ENCODE measurements around the gene KBTBD12. TPM values are rescaled to one million over a fixed set of nuclear protein-coding genes. Genes with fewer than 3 reads are reported as not detected.

KBTBD12 gene
- total and polyA plus RNA-seq, 2 of the 13 experiments (the other 11 are each of a cell fraction or from before 2014, with no cell fraction given) = not detected

- in situ Hi-C loops (cut with HindIII; ENCODE audit: extremely low pct_ligation_motif_present, low pct_unique_long_range_greater_than_20kb) (no loop called here), intact Hi-C loops (cut with micrococcal nuclease; ENCODE audit: unreplicated experiment) (no loop called here)
- Histone ChIP-seq H4K20me1 (ENCODE audit: insufficient read depth, low read length) (no peaks in the 10 kb centered on the region), H3K27me3 (ENCODE audit: control insufficient read depth in 1 of 2, insufficient read depth in 2 of 2, low read length in 2 of 2) (0 out of 5 replicates have a peak, but pooled peaks cover 0 to 8% of the 10 kb centered on the region in 2 experiments), H3K9ac (ENCODE audit: insufficient read depth, low read depth, low read length) (no peak overlapping the region), H3K36me3 (replicated peaks in 1 of 2; ENCODE audit: control insufficient read depth in 1 of 2, insufficient read depth in 2 of 2, low read length in 2 of 2) (no peaks in the 10 kb centered on the region), H2AFZ (ENCODE audit: low read length) (no peak overlapping the region), H3K9me3 (ENCODE audit: low read length) (no peaks in the 10 kb centered on the region), H3K4me3 (replicated peaks in 1 of 3; ENCODE audit: insufficient read depth in 1 of 3, low read depth in 2 of 3, low read length in 3 of 3) (no peak overlapping the region), H3K27ac (ENCODE audit: extremely low read length, insufficient read depth, low read length) (no peak overlapping the region), H3K79me2 (ENCODE audit: insufficient read depth, low read length) (no peaks in the 10 kb centered on the region), H3K4me1 (ENCODE audit: insufficient read depth, low read length) (no peaks in the 10 kb centered on the region), H3K4me2 (ENCODE audit: low read depth, low read length) (no peak overlapping the region)
- FAIRE-seq (no peak), DNase-seq (ENCODE audit: low spot score) (no peak), ATAC-seq (no peak)
- no TSS peak for BruUV-seq (replicated peaks)
- ChIA-PET CTCF (ENCODE audit: low intra/inter-chr PET ratio, low total read pairs) (no interaction called here), POLR2A (no interaction called here)
- TF ChIP-seq POLR2G (IDR thresholded peaks at IDR 0.05; ENCODE audit: low read depth, low read length) (no peak), KLF9 (CRISPR knock-in tag; IDR thresholded peaks at IDR 0.05; ENCODE audit: low read depth) (no peak), LBX2 (CRISPR knock-in tag; IDR thresholded peaks at IDR 0.05; ENCODE audit: borderline replicate concordance) (no peak), ZNF20 (CRISPR knock-in tag; IDR thresholded peaks at IDR 0.05) (no peak), SP1 (IDR thresholded peaks at IDR 0.05) (no peak), SP1 (CRISPR knock-in tag; IDR thresholded peaks at IDR 0.05) (no peak)
Measured at GRCh38 chr3:127955728-127956127, 40.7 kb downstream of the KBTBD12 start.

- in situ Hi-C loops (cut with HindIII; ENCODE audit: extremely low pct_ligation_motif_present, low pct_unique_long_range_greater_than_20kb) = no loop called here
- no peak overlapping the region for H3K4me2 ChIP-seq (ENCODE audit: low read depth, low read length)
- TF ChIP-seq HDAC2 (CRISPR knock-in tag; IDR thresholded peaks at IDR 0.05) (no peak), ZBTB7B (CRISPR knock-in tag; IDR thresholded peaks at IDR 0.05) (no peak), RBAK (CRISPR knock-in tag; IDR thresholded peaks at IDR 0.05) (no peak), TRIM24 (CRISPR knock-in tag; IDR thresholded peaks at IDR 0.05) (no peak), ZNF773 (CRISPR knock-in tag; IDR thresholded peaks at IDR 0.05; ENCODE audit: borderline replicate concordance) (no peak), JUND (CRISPR knock-in tag; IDR thresholded peaks at IDR 0.05) (no peak), RAD51 (IDR thresholded peaks at IDR 0.05; ENCODE audit: borderline replicate concordance) (no peak), ZNF737 (CRISPR knock-in tag; IDR thresholded peaks at IDR 0.05; ENCODE audit: borderline replicate concordance) (no peak), ATRX (CRISPR knock-in tag; IDR thresholded peaks at IDR 0.05; ENCODE audit: borderline replicate concordance) (no peak), DPF2 (CRISPR knock-in tag; IDR thresholded peaks at IDR 0.05; ENCODE audit: borderline replicate concordance, low read depth) (no peak), PHF8 (CRISPR knock-in tag; IDR thresholded peaks at IDR 0.05) (no peak), FOXM1 (CRISPR knock-in tag; IDR thresholded peaks at IDR 0.05) (no peak)
Measured at GRCh38 chr3:127959041-127959440, 44.0 kb downstream of the KBTBD12 start.

More at GRCh38 chr3:127959041-127959440, 44.0 kb downstream of the KBTBD12 start:
- no TSS peak for BruUV-seq (replicated peaks)
- no peak overlapping the region for H3K27ac ChIP-seq (ENCODE audit: extremely low read length, insufficient read depth, low read length)
- no peak for ATAC-seq
- no peaks in the 10 kb centered on the region for H3K9me3 ChIP-seq (ENCODE audit: low read length)
- 0 out of 5 replicates have a peak, but pooled peaks cover 0 to 8% of the 10 kb centered on the region in 2 experiments for H3K27me3 ChIP-seq (ENCODE audit: control insufficient read depth in 1 of 2, insufficient read depth in 2 of 2, low read length in 2 of 2)
- DNase-seq (ENCODE audit: low spot score) = no peak
- intact Hi-C loops (cut with micrococcal nuclease; ENCODE audit: unreplicated experiment) = no loop called here
- no peaks in the 10 kb centered on the region for H3K79me2 ChIP-seq (ENCODE audit: insufficient read depth, low read length)
- peaks cover 11% of the 10 kb centered on the region for H3K4me1 ChIP-seq (ENCODE audit: insufficient read depth, low read length)
- ChIA-PET CTCF (ENCODE audit: low intra/inter-chr PET ratio, low total read pairs) (interaction anchor here (1.4 kb wide), 1 partner anchor 106 kb away, joined by 5 read pairs; no protein-coding TSS in a partner anchor), POLR2A (no interaction called here)
- no peaks in the 10 kb centered on the region for H4K20me1 ChIP-seq (ENCODE audit: insufficient read depth, low read length)
- WGBS (ENCODE audit: low lambda C conversion rate) = 0% methylated on average over 1 of the region's 1 CpG
- FAIRE-seq = no peak
- no peak overlapping the region for H3K9ac ChIP-seq (ENCODE audit: insufficient read depth, low read depth, low read length)
- H2AFZ ChIP-seq (ENCODE audit: low read length) = no peak overlapping the region
- no peaks in the 10 kb centered on the region for H3K36me3 ChIP-seq (replicated peaks in 1 of 2; ENCODE audit: control insufficient read depth in 1 of 2, insufficient read depth in 2 of 2, low read length in 2 of 2)
- H3K4me3 ChIP-seq (replicated peaks in 1 of 3; ENCODE audit: insufficient read depth in 1 of 3, low read depth in 2 of 3, low read length in 3 of 3) = no peak overlapping the region

Measured in HepG2 (cell line).